Measurements from ENCODE around the gene C6orf15.
"Not testable (repeated sequence)": the region's sequence is repeated elsewhere in the genome, so short reads cannot be mapped to it uniquely, and the experiment has no call there.

Gene C6orf15

GRCh38 chr6:31070711-31071197, 41.6 kb downstream of the C6orf15 start:
- no peak overlapping the region for H2AK5ac ChIP-seq (ENCODE audit: low read depth, low read length)
- no peak overlapping the region for H3K27ac ChIP-seq (replicated peaks; ENCODE audit: low read length)
- H3K18ac ChIP-seq (ENCODE audit: low read length), result peak overlapping the region; percentile 68
- no peaks in the 10 kb centered on the region for H3K9me3 ChIP-seq (replicated peaks in 1 of 2; ENCODE audit: control insufficient read depth in 2 of 2, insufficient read depth in 1 of 2, low read depth in 1 of 2, low read length in 2 of 2)
- no peak overlapping the region for H3K4me2 ChIP-seq (ENCODE audit: insufficient read depth, low read length, poor library complexity, severe bottlenecking)
- H3K27me3 ChIP-seq (ENCODE audit: control insufficient read depth in 3 of 3, insufficient read depth in 3 of 3, low read depth in 1 of 3, low read length in 3 of 3), result no peaks in the 10 kb centered on the region
- no peak overlapping the region for H3K9ac ChIP-seq (ENCODE audit: low read depth, low read length, poor library complexity)
- H3K14ac ChIP-seq (ENCODE audit: low read length), result no peak overlapping the region
- peak overlapping the region; percentile 32 for H2AFZ ChIP-seq (ENCODE audit: low read length)
- H4K91ac ChIP-seq (ENCODE audit: low read depth, low read length, poor library complexity), result no peak overlapping the region
- H3K36me3 ChIP-seq (replicated peaks in 1 of 2; ENCODE audit: control insufficient read depth in 2 of 2, insufficient read depth in 2 of 2, low read length in 2 of 2), result no peaks in the 10 kb centered on the region
- WGBS, 2 donors (ENCODE audit: extremely low coverage in 2 of 2, insufficient read length in 2 of 2, insufficient replicate concordance in 1 of 2), result no CpG with 5 or more reads among the region's 6 CpGs
- no peak overlapping the region for H3K4ac ChIP-seq (ENCODE audit: low read length)
- H2BK5ac ChIP-seq (ENCODE audit: low read length), result no peak overlapping the region
- H3K23ac ChIP-seq (ENCODE audit: low read depth, low read length, poor library complexity), result no peak overlapping the region
- no peaks in the 10 kb centered on the region for H3K79me1 ChIP-seq (ENCODE audit: low read depth, low read length)
- no peak overlapping the region for H4K8ac ChIP-seq (ENCODE audit: low read depth, low read length)
- no peak overlapping the region for H2BK15ac ChIP-seq (ENCODE audit: low read length)
- peaks cover 6 to 15% of the 10 kb centered on the region in 2 donors for H3K4me1 ChIP-seq (ENCODE audit: control insufficient read depth in 2 of 2, insufficient read depth in 1 of 2, low read depth in 1 of 2, low read length in 2 of 2)
- peak; percentile 59 for DNase-seq (ENCODE audit: low spot score)
- no peak overlapping the region for H2BK12ac ChIP-seq (ENCODE audit: low read length)
- no peak overlapping the region for H2BK120ac ChIP-seq (ENCODE audit: low read depth, low read length)
- H3K4me3 ChIP-seq (ENCODE audit: low read length in 2 of 2), result no peak overlapping the region

- WGBS, 2 donors (ENCODE audit: extremely low coverage in 2 of 2, insufficient read length in 2 of 2, insufficient replicate concordance in 1 of 2), result no CpG with 5 or more reads among the region's 13 CpGs
Observed at GRCh38 chr6:31068669-31069340, 43.6 kb downstream of the C6orf15 start.

GRCh38 chr6:31067891-31068668, 44.3 kb downstream of the C6orf15 start:
- H4K91ac ChIP-seq (ENCODE audit: low read depth, low read length, poor library complexity); DNase-seq (ENCODE audit: low spot score); H2BK120ac ChIP-seq (ENCODE audit: low read depth, low read length); H2BK15ac ChIP-seq (ENCODE audit: low read length); H3K27ac ChIP-seq (replicated peaks; ENCODE audit: low read length); H3K4ac ChIP-seq (ENCODE audit: low read length); H4K8ac ChIP-seq (ENCODE audit: low read depth, low read length); H2BK5ac ChIP-seq (ENCODE audit: low read length); H3K23ac ChIP-seq (ENCODE audit: low read depth, low read length, poor library complexity); H3K4me2 ChIP-seq (ENCODE audit: insufficient read depth, low read length, poor library complexity, severe bottlenecking); H3K9ac ChIP-seq (ENCODE audit: low read depth, low read length, poor library complexity); H3K27me3 ChIP-seq (ENCODE audit: control insufficient read depth in 3 of 3, insufficient read depth in 3 of 3, low read depth in 1 of 3, low read length in 3 of 3); H2AFZ ChIP-seq (ENCODE audit: low read length); H3K4me3 ChIP-seq (ENCODE audit: low read length in 2 of 2); H3K9me3 ChIP-seq (replicated peaks in 1 of 2; ENCODE audit: control insufficient read depth in 2 of 2, insufficient read depth in 1 of 2, low read depth in 1 of 2, low read length in 2 of 2); H2BK12ac ChIP-seq (ENCODE audit: low read length); H2AK5ac ChIP-seq (ENCODE audit: low read depth, low read length); H3K79me1 ChIP-seq (ENCODE audit: low read depth, low read length); H3K14ac ChIP-seq (ENCODE audit: low read length); H3K36me3 ChIP-seq (replicated peaks in 1 of 2; ENCODE audit: control insufficient read depth in 2 of 2, insufficient read depth in 2 of 2, low read length in 2 of 2); H3K18ac ChIP-seq (ENCODE audit: low read length): not testable (repeated sequence)
- WGBS, 2 donors (ENCODE audit: extremely low coverage in 2 of 2, insufficient read length in 2 of 2, insufficient replicate concordance in 1 of 2), result no CpG with 5 or more reads among the region's 11 CpGs
- peaks cover 6 to 15% of the 10 kb centered on the region in 2 donors for H3K4me1 ChIP-seq (ENCODE audit: control insufficient read depth in 2 of 2, insufficient read depth in 1 of 2, low read depth in 1 of 2, low read length in 2 of 2)

More at GRCh38 chr6:31068669-31069340, 43.6 kb downstream of the C6orf15 start:
- H2BK120ac ChIP-seq (ENCODE audit: low read depth, low read length), result no peak overlapping the region
- no peak overlapping the region for H2AK5ac ChIP-seq (ENCODE audit: low read depth, low read length)
- no peak overlapping the region for H3K18ac ChIP-seq (ENCODE audit: low read length)
- no peaks in the 10 kb centered on the region for H3K27me3 ChIP-seq (ENCODE audit: control insufficient read depth in 3 of 3, insufficient read depth in 3 of 3, low read depth in 1 of 3, low read length in 3 of 3)
- H2AFZ ChIP-seq (ENCODE audit: low read length), result no peak overlapping the region
- no peak overlapping the region for H3K14ac ChIP-seq (ENCODE audit: low read length)
- H3K9me3 ChIP-seq (replicated peaks in 1 of 2; ENCODE audit: control insufficient read depth in 2 of 2, insufficient read depth in 1 of 2, low read depth in 1 of 2, low read length in 2 of 2), result no peaks in the 10 kb centered on the region
- H3K27ac ChIP-seq (replicated peaks; ENCODE audit: low read length), result no peak overlapping the region
- no peak overlapping the region for H3K4me2 ChIP-seq (ENCODE audit: insufficient read depth, low read length, poor library complexity, severe bottlenecking)
- H3K4me3 ChIP-seq (ENCODE audit: low read length in 2 of 2), result no peak overlapping the region
- no peak overlapping the region for H4K8ac ChIP-seq (ENCODE audit: low read depth, low read length)
- H2BK12ac ChIP-seq (ENCODE audit: low read length), result no peak overlapping the region
- H3K4ac ChIP-seq (ENCODE audit: low read length), result no peak overlapping the region
- no peak overlapping the region for H3K9ac ChIP-seq (ENCODE audit: low read depth, low read length, poor library complexity)
- no peak overlapping the region for H4K91ac ChIP-seq (ENCODE audit: low read depth, low read length, poor library complexity)
- H2BK5ac ChIP-seq (ENCODE audit: low read length), result no peak overlapping the region
- no peak overlapping the region for H2BK15ac ChIP-seq (ENCODE audit: low read length)
- peaks cover 6 to 15% of the 10 kb centered on the region in 2 donors for H3K4me1 ChIP-seq (ENCODE audit: control insufficient read depth in 2 of 2, insufficient read depth in 1 of 2, low read depth in 1 of 2, low read length in 2 of 2)
- H3K79me1 ChIP-seq (ENCODE audit: low read depth, low read length), result no peaks in the 10 kb centered on the region
- no peak overlapping the region for H3K23ac ChIP-seq (ENCODE audit: low read depth, low read length, poor library complexity)
- peak; percentile 81 for DNase-seq (ENCODE audit: low spot score)
- no peaks in the 10 kb centered on the region for H3K36me3 ChIP-seq (replicated peaks in 1 of 2; ENCODE audit: control insufficient read depth in 2 of 2, insufficient read depth in 2 of 2, low read length in 2 of 2)

- H4K8ac ChIP-seq (ENCODE audit: low read depth, low read length); H2BK12ac ChIP-seq (ENCODE audit: low read length); H3K79me1 ChIP-seq (ENCODE audit: low read depth, low read length); DNase-seq (ENCODE audit: low spot score); H2AFZ ChIP-seq (ENCODE audit: low read length); H3K9me3 ChIP-seq (replicated peaks in 1 of 2; ENCODE audit: control insufficient read depth in 2 of 2, insufficient read depth in 1 of 2, low read depth in 1 of 2, low read length in 2 of 2); H2BK5ac ChIP-seq (ENCODE audit: low read length); H3K14ac ChIP-seq (ENCODE audit: low read length); H2AK5ac ChIP-seq (ENCODE audit: low read depth, low read length); H3K27ac ChIP-seq (replicated peaks; ENCODE audit: low read length); H3K18ac ChIP-seq (ENCODE audit: low read length); H3K36me3 ChIP-seq (replicated peaks in 1 of 2; ENCODE audit: control insufficient read depth in 2 of 2, insufficient read depth in 2 of 2, low read length in 2 of 2); H3K23ac ChIP-seq (ENCODE audit: low read depth, low read length, poor library complexity); H2BK15ac ChIP-seq (ENCODE audit: low read length); H4K91ac ChIP-seq (ENCODE audit: low read depth, low read length, poor library complexity); H3K27me3 ChIP-seq (ENCODE audit: control insufficient read depth in 3 of 3, insufficient read depth in 3 of 3, low read depth in 1 of 3, low read length in 3 of 3); H3K9ac ChIP-seq (ENCODE audit: low read depth, low read length, poor library complexity); H2BK120ac ChIP-seq (ENCODE audit: low read depth, low read length); H3K4me3 ChIP-seq (ENCODE audit: low read length in 2 of 2); H3K4me2 ChIP-seq (ENCODE audit: insufficient read depth, low read length, poor library complexity, severe bottlenecking); H3K4ac ChIP-seq (ENCODE audit: low read length): not testable (repeated sequence)
- peaks cover 6 to 15% of the 10 kb centered on the region in 2 donors for H3K4me1 ChIP-seq (ENCODE audit: control insufficient read depth in 2 of 2, insufficient read depth in 1 of 2, low read depth in 1 of 2, low read length in 2 of 2)
- WGBS, 2 donors (ENCODE audit: extremely low coverage in 2 of 2, insufficient read length in 2 of 2, insufficient replicate concordance in 1 of 2), result no CpG with 5 or more reads among the region's 32 CpGs
Observed at GRCh38 chr6:31067028-31067427, 45.3 kb downstream of the C6orf15 start.

Measured in neuronal stem cell (in vitro differentiated cells).